SU-DHL-6 (cell line): ENCODE data around the gene ACRV1.

Source experiments
- H2AFZ ChIP-seq: fragments of 200-600 bp; sonication (generic); 2 replicates; pipeline ENCODE4 v1.6.1; 2014; ENCODE audit warnings: low read depth, mild to moderate bottlenecking, moderate library complexity, mixed read lengths, antibody characterized with exemption, low read length; ENCODE audit not compliant: severe bottlenecking
- H3F3A ChIP-seq: fragments of 200-600 bp; shearing (Covaris generic); 2 replicates; pipeline ENCODE4 v1.6.0; 2016; ENCODE audit warnings: antibody characterized with exemption, mild to moderate bottlenecking; ENCODE audit not compliant: insufficient read depth
- H3K27ac ChIP-seq: fragments of 200-600 bp; sonication (generic); 2 replicates; pipeline ENCODE4 v1.5.1; 2016; ENCODE audit warnings: low read depth, mild to moderate bottlenecking, low read length, moderate library complexity, mixed read lengths
- H3K27me3 ChIP-seq: fragments of 200-600 bp; sonication (generic), shearing (Covaris generic); 2 replicates; pipeline ENCODE4 v1.6.0; 2014; ENCODE audit warnings: mild to moderate bottlenecking, low read length
- H3K36me3 ChIP-seq: fragments of 200-600 bp; sonication (generic); 2 replicates; pipeline ENCODE4 v1.6.1; 2014; ENCODE audit warnings: mild to moderate bottlenecking, low read length, mixed read lengths
- H3K4me2 ChIP-seq: fragments of 300-600, 200-600 bp; shearing (Covaris generic), sonication (generic); 2 replicates; pipeline ENCODE4 v1.6.0; 2014; ENCODE audit warnings: low read length, low read depth, mild to moderate bottlenecking; ENCODE audit not compliant: poor library complexity, severe bottlenecking
- H3K4me3 ChIP-seq: fragments of 200-600 bp; sonication (generic); 2 replicates; pipeline ENCODE4 v1.5.1; 2014; ENCODE audit warnings: antibody characterized with exemption, low read length, mild to moderate bottlenecking, mixed read lengths; ENCODE audit not compliant: insufficient read depth, poor library complexity, severe bottlenecking
- H3K79me2 ChIP-seq: fragments of 200-600 bp; sonication (generic); 2 replicates; pipeline ENCODE4 v1.6.1; 2014; ENCODE audit warnings: mild to moderate bottlenecking, low read length, moderate library complexity; ENCODE audit not compliant: insufficient read depth
- H3K9ac ChIP-seq: fragments of 200-600 bp; sonication (generic); 2 replicates; pipeline ENCODE4 v1.7.0; 2014; ENCODE audit warnings: mild to moderate bottlenecking, low read length
- H3K9me2 ChIP-seq: fragments of 200-600 bp; sonication (generic); replicated peaks from 2 replicates; pipeline ENCODE4 v1.6.1; 2014; ENCODE audit warnings: low read length; ENCODE audit not compliant: insufficient read depth
- H3K9me3 ChIP-seq: fragments of 200-600 bp; sonication (generic); 2 replicates; pipeline ENCODE4 v1.6.1; 2014; ENCODE audit warnings: low read length, mixed read lengths; ENCODE audit not compliant: insufficient read depth
- H4K20me1 ChIP-seq: fragments of 200-600 bp; sonication (generic); 2 replicates; pipeline ENCODE4 v1.6.1; 2014; ENCODE audit warnings: low read depth, mild to moderate bottlenecking, antibody characterized with exemption, low read length, moderate library complexity, mixed read lengths
- EZH2phosphoT487 ChIP-seq: fragments of 200-600 bp; sonication (generic), shearing (Covaris generic); conservative IDR thresholded peaks from 2 replicates; pipeline ENCODE4 v1.6.1; 2018; ENCODE audit warnings: mild to moderate bottlenecking, antibody characterized with exemption, low read length, moderate library complexity, mixed read lengths
- TF ChIP-seq, protein P1 (sequence below): fragments of 200-600 bp; sonication (generic); IDR thresholded peaks from one replicate; pipeline ENCODE4 v1.5.1; 2017; ENCODE audit warnings: antibody characterized with exemption, mild to moderate bottlenecking, low read length, moderate library complexity; ENCODE audit not compliant: insufficient read depth, poor library complexity, severe bottlenecking

The ACRV1 gene

DNA sequence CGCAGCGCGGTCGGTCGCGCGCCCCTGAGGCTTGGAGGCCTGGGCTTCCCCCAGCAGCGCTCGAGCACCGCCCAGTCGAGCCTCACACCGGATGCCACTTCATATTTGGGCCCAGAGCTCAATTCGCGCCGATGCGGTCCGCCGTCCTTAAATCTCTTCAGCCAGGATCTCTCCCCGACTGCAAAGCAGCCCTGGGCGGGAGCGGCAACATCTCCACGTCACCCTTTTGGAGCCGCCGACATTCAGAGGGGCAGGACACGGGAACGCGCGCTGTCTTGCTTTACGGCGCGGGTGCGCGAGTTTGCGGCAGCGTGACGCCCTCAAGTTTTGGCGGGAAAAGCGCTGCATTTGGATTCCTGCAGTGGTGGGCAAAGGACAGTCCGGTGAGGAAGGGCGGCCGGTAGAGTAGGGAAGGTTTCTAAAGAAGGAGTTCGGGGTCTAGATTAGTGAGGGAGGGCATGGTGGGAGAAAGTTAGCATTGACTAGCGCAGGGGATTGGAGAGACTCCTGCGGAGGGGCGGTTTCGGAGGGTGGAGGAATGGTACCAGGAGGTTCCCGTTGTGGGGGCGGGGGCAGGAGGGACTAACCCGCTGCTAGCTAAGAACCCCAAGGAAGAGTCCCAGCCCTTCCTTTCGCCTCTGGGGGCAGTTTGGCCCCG lies 54.9 kb downstream of the ACRV1 start:
- Histone ChIP-seq H3K79me2 (peaks cover 33% of the 10 kb centered on the region), H3K9me2 (no peaks in the 10 kb centered on the region), H3K9me3 (no peaks in the 10 kb centered on the region), H3F3A (peaks cover 5% of the 10 kb centered on the region; the same call in 1 of the 2 replicates), H4K20me1 (no peaks in the 10 kb centered on the region), H3K4me3 (peak overlapping the region; percentile 83), H3K27me3 (no peaks in the 10 kb centered on the region), H3K27ac (peak overlapping the region; percentile 90), H3K4me2 (peak overlapping the region; percentile 90), H2AFZ (peak overlapping the region; percentile 29), H3K36me3 (peaks cover 8% of the 10 kb centered on the region; the same call in 1 of the 2 replicates), H3K9ac (peak overlapping the region; percentile 89)
- no peak for TF ChIP-seq EZH2phosphoT487
- TF ChIP-seq, protein P1, sequence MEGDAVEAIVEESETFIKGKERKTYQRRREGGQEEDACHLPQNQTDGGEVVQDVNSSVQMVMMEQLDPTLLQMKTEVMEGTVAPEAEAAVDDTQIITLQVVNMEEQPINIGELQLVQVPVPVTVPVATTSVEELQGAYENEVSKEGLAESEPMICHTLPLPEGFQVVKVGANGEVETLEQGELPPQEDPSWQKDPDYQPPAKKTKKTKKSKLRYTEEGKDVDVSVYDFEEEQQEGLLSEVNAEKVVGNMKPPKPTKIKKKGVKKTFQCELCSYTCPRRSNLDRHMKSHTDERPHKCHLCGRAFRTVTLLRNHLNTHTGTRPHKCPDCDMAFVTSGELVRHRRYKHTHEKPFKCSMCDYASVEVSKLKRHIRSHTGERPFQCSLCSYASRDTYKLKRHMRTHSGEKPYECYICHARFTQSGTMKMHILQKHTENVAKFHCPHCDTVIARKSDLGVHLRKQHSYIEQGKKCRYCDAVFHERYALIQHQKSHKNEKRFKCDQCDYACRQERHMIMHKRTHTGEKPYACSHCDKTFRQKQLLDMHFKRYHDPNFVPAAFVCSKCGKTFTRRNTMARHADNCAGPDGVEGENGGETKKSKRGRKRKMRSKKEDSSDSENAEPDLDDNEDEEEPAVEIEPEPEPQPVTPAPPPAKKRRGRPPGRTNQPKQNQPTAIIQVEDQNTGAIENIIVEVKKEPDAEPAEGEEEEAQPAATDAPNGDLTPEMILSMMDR = no peak

- H3F3A ChIP-seq = peaks cover 5% of the 10 kb centered on the region; the same call in 1 of the 2 replicates
- H3K4me2 ChIP-seq = peak overlapping the region; percentile 90
- TF ChIP-seq EZH2phosphoT487 = no peak
- TF ChIP-seq, protein P1 = no peak
- H3K36me3 ChIP-seq = peaks cover 8% of the 10 kb centered on the region; the same call in 1 of the 2 replicates
- H3K9me2 ChIP-seq = no peaks in the 10 kb centered on the region
- H3K4me3 ChIP-seq = peak overlapping the region; percentile 83
- peak overlapping the region; percentile 89 for H3K9ac ChIP-seq
- no peaks in the 10 kb centered on the region for H3K9me3 ChIP-seq
- H4K20me1 ChIP-seq = no peaks in the 10 kb centered on the region
- no peaks in the 10 kb centered on the region for H3K27me3 ChIP-seq
- no peak overlapping the region for H2AFZ ChIP-seq
- H3K79me2 ChIP-seq = peaks cover 33% of the 10 kb centered on the region
- H3K27ac ChIP-seq = peak overlapping the region; percentile 90
Measured at GRCh38 chr11:125625225-125625629, 55.4 kb downstream of the ACRV1 start.

DNA sequence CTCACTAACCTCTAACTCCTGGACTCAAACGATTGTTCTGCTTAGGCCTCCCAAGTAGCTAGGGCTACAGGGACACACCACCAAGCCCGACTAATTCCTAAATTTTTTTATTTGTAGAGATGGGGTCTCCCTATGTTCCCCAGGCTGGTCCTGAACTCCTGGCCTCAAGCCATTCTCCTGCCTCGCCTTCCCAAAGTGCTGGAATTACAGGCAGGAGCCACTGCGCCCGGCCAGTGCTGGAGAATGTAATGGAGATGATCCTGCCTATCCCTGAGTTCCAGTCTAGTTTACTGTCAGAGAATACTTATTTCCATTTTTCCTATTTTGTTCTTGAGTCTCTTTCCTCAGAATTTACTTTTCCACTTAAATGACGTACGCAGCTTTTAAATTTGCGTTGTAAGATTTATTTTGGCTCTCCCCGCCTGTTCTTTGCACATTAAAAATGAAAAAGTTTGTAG lies 55.9 kb downstream of the ACRV1 start, which contains the start of gene CHEK1:
CHEK1 (plus strand) TSS at position 408 of the 458 bp plus-strand sequence. CDS start 1,606 bp downstream, outside the sequence.
- no peaks in the 10 kb centered on the region for H3K27me3 ChIP-seq
- H3K9me3 ChIP-seq = no peaks in the 10 kb centered on the region
- peak within 1 kb of the TSS; percentile 90 for H3K4me2 ChIP-seq
- no peaks in the 10 kb centered on the region for H4K20me1 ChIP-seq
- H3F3A ChIP-seq = peaks cover 5% of the 10 kb centered on the region; the same call in 1 of the 2 replicates
- peak within 1 kb of the TSS; percentile 90 for H3K27ac ChIP-seq
- peak within 1 kb of the TSS; percentile 83 for H3K4me3 ChIP-seq
- H2AFZ ChIP-seq = peak within 1 kb of the TSS; percentile 29
- H3K9me2 ChIP-seq = no peaks in the 10 kb centered on the region
- H3K9ac ChIP-seq = peak within 1 kb of the TSS; percentile 89
- H3K79me2 ChIP-seq = peaks cover 32% of the 10 kb centered on the region
- no peak for TF ChIP-seq EZH2phosphoT487
- TF ChIP-seq, protein P1 = no peak
- H3K36me3 ChIP-seq = peaks cover 8% of the 10 kb centered on the region; the same call in 1 of the 2 replicates
